Adrenal gland (tissue), 12 donors: ENCODE measurements around the gene IFIT1B. TPM values are rescaled to one million over a fixed set of nuclear protein-coding genes. Genes with fewer than 3 reads are reported as not detected.

Source experiments
- DNase-seq, 7 donors: peaks; one replicate each; pipeline ENCODE4 v3.0.0-alpha.2; 2019 to 2020
- H3K27ac ChIP-seq, 5 donors: fragments of 200-600 bp; sonication (generic) in 4 of 5; 1 replicate in 3 of 5; 2 replicates in 2 of 5; pipeline versions ENCODE4 v1.5.1 to v1.8.0; 2016 to 2020; ENCODE audit warnings: mild to moderate bottlenecking in 1 of 5
- H3K27me3 ChIP-seq: fragments of 200-600 bp; 2 replicates; pipeline ENCODE4 v1.8.0; 2021
- H3K36me3 ChIP-seq, 2 donors: fragments of 200-600 bp; replicated peaks in 1 of 2; 1 replicate in 1 of 2; 2 replicates in 1 of 2; pipeline versions ENCODE4 v1.5.1 to v1.8.0; 2018 to 2022
- H3K4me1 ChIP-seq, 2 donors: fragments of 200-600 bp; replicated peaks in 1 of 2; 1 replicate in 1 of 2; 2 replicates in 1 of 2; pipeline versions ENCODE4 v1.5.1 to v1.8.0; 2018 to 2021
- H3K4me3 ChIP-seq, 4 donors: fragments of 200-600 bp; sonication (generic) in 3 of 4; one replicate each; pipeline ENCODE4 v1.5.1; 2016 to 2018
- H3K9me3 ChIP-seq, 3 donors: fragments of 200-600 bp; sonication (generic) in 1 of 3; replicated peaks in 1 of 3; 1 replicate in 2 of 3; 2 replicates in 1 of 3; pipeline versions ENCODE4 v1.5.1 to v1.8.0; 2016 to 2021
- POLR2A ChIP-seq, 2 donors: fragments of 450-650 bp; IDR thresholded peaks; one replicate each; pipeline ENCODE4 v1.6.1; 2017; ENCODE audit warnings: antibody characterized with exemption in 2 of 2, mild to moderate bottlenecking in 2 of 2, moderate library complexity in 1 of 2
- WGBS, 4 donors: extraction: QIAGEN DNeasy Blood & Tissue Kit in 2 of 4; methylation state at CpG; one replicate each; pipeline versions ENCODE4 v1.1.5 to v1.1.7; 2013 to 2017; 5-methylcytosine and 5-hydroxymethylcytosine counted together
- intact Hi-C, 2 donors: fragments of 100-400 bp; cut with DNase I; formaldehyde crosslinking; loops; one replicate each; pipeline versions ENCODE4 v1.14.1 to v1.15.0; 2022 to 2023
- polyA plus RNA-seq, 3 donors: library from polyadenylated mRNA; stranded (reverse); fragments of 200-250 nt in 2 of 3; fragments of 350-450 nt in 1 of 3; fragmentation: Illumina TruSeq in 1 of 3; extraction: RNeasy Lipid Tissue Mini Kit (QIAGEN cat#74804) in 1 of 3; gene quantifications; one replicate each; pipeline ENCODE4 v1.2.3, GENCODE V29; 2013 to 2014
- total RNA-seq, 9 donors: library from RNA; depleted of rRNA in 4 of 9; stranded (reverse); fragments of >200 nt in 4 of 9; fragments of 120-200 nt in 1 of 9; fragmentation: NEBNext Ultra II Directional in 1 of 9; extraction: Animal tissue kit (Norgen Biotek cat#: 25700) in 1 of 9; gene quantifications; one replicate each; pipeline versions ENCODE4 v1.1.0 to v1.2.4, GENCODE V29; 2013 to 2023
- TF ChIP-seq, protein P1 (sequence below), 6 experiments: fragments of 450-650 bp in 4 of 6; fragments of 200-600 bp in 2 of 6; sonication (generic) in 1 of 6; IDR thresholded peaks; 1 replicate in 5 of 6; 2 replicates in 1 of 6; pipeline versions ENCODE4 v1.5.1 to v1.8.0; 2016 to 2021; ENCODE audit warnings: antibody characterized with exemption in 6 of 6, mild to moderate bottlenecking in 2 of 6, moderate library complexity in 1 of 6
- donor health status: healthy with polysubstance abuse.
- donor health status: Bipolar disorder and iron deficiency.
- donor health status: DM: yes; HTN: yes; CAD: no.
- donor health status: DM: no; HTN: no; CAD: no.
- donor health status: DM: no; HTN: no; CAD: no.
- donor health status: DM: yes; HTN: yes; CAD: no.

IFIT1B gene
- total and polyA plus RNA-seq, 12 donors: 0.07 to 1.7 (median 0.23) TPM; not detected in 8

- Histone ChIP-seq H3K27ac (no peak overlapping the region), H3K36me3 (peaks cover 0 to 9% of the 10 kb centered on the region in 2 donors), H3K27me3 (no peaks in the 10 kb centered on the region), H3K9me3 (no peaks in the 10 kb centered on the region), H3K4me3 (no peak overlapping the region), H3K4me1 (peaks cover 0 to 10% of the 10 kb centered on the region in 2 donors)
- intact Hi-C loops: no loop called here
- 92 to 97% (median 95%) methylated on average over 3 to 4 of the region's 4 CpGs for WGBS, 4 donors
- DNase-seq: no peak
- no peak for TF ChIP-seq POLR2A (IDR thresholded peaks at IDR 0.05)
- TF ChIP-seq, protein P1, sequence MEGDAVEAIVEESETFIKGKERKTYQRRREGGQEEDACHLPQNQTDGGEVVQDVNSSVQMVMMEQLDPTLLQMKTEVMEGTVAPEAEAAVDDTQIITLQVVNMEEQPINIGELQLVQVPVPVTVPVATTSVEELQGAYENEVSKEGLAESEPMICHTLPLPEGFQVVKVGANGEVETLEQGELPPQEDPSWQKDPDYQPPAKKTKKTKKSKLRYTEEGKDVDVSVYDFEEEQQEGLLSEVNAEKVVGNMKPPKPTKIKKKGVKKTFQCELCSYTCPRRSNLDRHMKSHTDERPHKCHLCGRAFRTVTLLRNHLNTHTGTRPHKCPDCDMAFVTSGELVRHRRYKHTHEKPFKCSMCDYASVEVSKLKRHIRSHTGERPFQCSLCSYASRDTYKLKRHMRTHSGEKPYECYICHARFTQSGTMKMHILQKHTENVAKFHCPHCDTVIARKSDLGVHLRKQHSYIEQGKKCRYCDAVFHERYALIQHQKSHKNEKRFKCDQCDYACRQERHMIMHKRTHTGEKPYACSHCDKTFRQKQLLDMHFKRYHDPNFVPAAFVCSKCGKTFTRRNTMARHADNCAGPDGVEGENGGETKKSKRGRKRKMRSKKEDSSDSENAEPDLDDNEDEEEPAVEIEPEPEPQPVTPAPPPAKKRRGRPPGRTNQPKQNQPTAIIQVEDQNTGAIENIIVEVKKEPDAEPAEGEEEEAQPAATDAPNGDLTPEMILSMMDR (IDR thresholded peaks at IDR 0.05): no peak
Observed at GRCh38 chr10:89339875-89340274, 38.0 kb upstream of the IFIT1B start.

GRCh38 chr10:89341649-89342048 is 36.2 kb upstream of the IFIT1B start:
- intact Hi-C loops: no loop called here
- Histone ChIP-seq H3K27ac (no peak overlapping the region), H3K4me1 (peaks cover 11% of the 10 kb centered on the region in 2 donors), H3K4me3 (peak overlapping the region in 1 of 4 donors; percentile 45), H3K27me3 (no peaks in the 10 kb centered on the region), H3K36me3 (peaks cover 0 to 9% of the 10 kb centered on the region in 2 donors), H3K9me3 (no peaks in the 10 kb centered on the region)
- no peak for TF ChIP-seq POLR2A (IDR thresholded peaks at IDR 0.05)
- TF ChIP-seq, protein P1 (IDR thresholded peaks at IDR 0.05): no peak
- WGBS, 4 donors: 87 to 95% (median 93%) methylated on average over 3 of the region's 3 CpGs
- no peak for DNase-seq

DNA sequence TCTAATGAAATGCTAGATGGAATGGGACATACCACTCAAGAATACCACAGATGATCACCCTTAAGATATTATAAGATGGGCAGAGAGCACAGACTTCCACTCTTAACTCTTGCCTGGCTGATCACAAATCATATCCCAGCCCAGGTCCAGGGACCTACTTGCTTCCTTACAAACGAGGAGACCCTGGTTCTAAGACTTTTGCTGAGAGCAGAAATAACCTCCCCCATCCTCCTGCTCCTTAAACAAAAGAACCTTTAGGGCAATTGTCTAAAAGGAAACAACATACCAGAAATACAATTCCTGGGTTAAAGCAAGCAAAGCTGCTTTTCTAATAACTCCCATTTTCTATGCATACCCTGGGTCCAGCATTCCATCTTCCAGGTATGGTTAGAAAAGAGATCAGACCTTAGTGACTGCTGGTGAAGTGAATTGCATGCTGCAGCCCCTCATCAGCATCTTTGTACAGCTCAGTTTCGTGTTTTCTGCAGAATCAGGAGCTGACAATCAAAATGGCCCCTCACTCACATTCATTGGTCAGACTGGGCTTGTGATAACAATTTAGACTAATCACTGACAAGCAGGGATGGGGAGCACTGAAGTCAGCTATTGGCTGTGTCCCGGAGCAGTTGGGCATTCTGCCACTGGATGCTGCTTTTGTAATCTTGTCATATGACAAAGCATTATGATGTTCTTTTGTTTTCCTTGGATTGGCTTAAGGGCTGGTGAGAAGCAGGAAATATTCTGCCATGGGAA is 35.5 kb upstream of the IFIT1B start:
- WGBS, 4 donors: 38 to 41% (median 40%) methylated on average over 3 of the region's 3 CpGs
- no peak for TF ChIP-seq POLR2A (IDR thresholded peaks at IDR 0.05)
- TF ChIP-seq, protein P1 (IDR thresholded peaks at IDR 0.05): no peak
- Histone ChIP-seq H3K27me3 (no peaks in the 10 kb centered on the region), H3K4me3 (peak overlapping the region in 1 of 4 donors; percentile 45), H3K36me3 (peaks cover 0 to 9% of the 10 kb centered on the region in 2 donors), H3K27ac (peak overlapping the region in 3 of 5 donors; percentile 40 to 63 (median 52)), H3K4me1 (peaks cover 13 to 19% of the 10 kb centered on the region in 2 donors), H3K9me3 (no peaks in the 10 kb centered on the region)
- DNase-seq: peak; percentile 89 to 98 (median 94)
- intact Hi-C loops: no loop called here

GRCh38 chr10:89343089-89343767 is 34.6 kb upstream of the IFIT1B start:
- 88 to 92% (median 90%) methylated on average over 5 of the region's 5 CpGs for WGBS, 4 donors
- Histone ChIP-seq H3K4me1 (peaks cover 13 to 26% of the 10 kb centered on the region in 2 donors), H3K9me3 (no peaks in the 10 kb centered on the region), H3K4me3 (no peak overlapping the region), H3K27me3 (no peaks in the 10 kb centered on the region), H3K36me3 (peaks cover 0 to 9% of the 10 kb centered on the region in 2 donors), H3K27ac (peak overlapping the region in 3 of 5 donors; percentile 40 to 63 (median 52))
- intact Hi-C loops: no loop called here
- TF ChIP-seq POLR2A (IDR thresholded peaks at IDR 0.05): no peak
- TF ChIP-seq, protein P1 (IDR thresholded peaks at IDR 0.05): no peak
- DNase-seq: no peak
